Measurements from ENCODE around the gene PPP1R16B.

The PPP1R16B gene

GRCh38 chr20:38760978-38761377 is 44.5 kb upstream of the PPP1R16B start:
- Histone ChIP-seq H3K36me3 (ENCODE audit: insufficient read depth, low read length) (peaks cover 81% of the 10 kb centered on the region), H3K9ac (ENCODE audit: low read length) (no peak overlapping the region)

GRCh38 chr20:38762174-38762573 is 43.3 kb upstream of the PPP1R16B start:
- H3K9me3 ChIP-seq (ENCODE audit: low read length) = no peaks in the 10 kb centered on the region
- H3K4me1 ChIP-seq (ENCODE audit: insufficient read depth, low read length, severe bottlenecking) = no peaks in the 10 kb centered on the region
- H3K9me2 ChIP-seq (ENCODE audit: low read depth, low read length) = no peaks in the 10 kb centered on the region
- TF ChIP-seq EZH2 (IDR thresholded peaks at IDR 0.05; ENCODE audit: borderline replicate concordance, low read length) (no peak), CTCF (IDR thresholded peaks at IDR 0.05; ENCODE audit: low read length) (no peak)
- no peak overlapping the region for H2AFZ ChIP-seq (ENCODE audit: low read length)
- no peak overlapping the region for H3K9ac ChIP-seq (ENCODE audit: low read length)
- H3K79me2 ChIP-seq (ENCODE audit: insufficient read depth, low read length) = no peaks in the 10 kb centered on the region
- no peaks in the 10 kb centered on the region for H3K27me3 ChIP-seq (ENCODE audit: insufficient read depth, low read length)
- H4K20me1 ChIP-seq (ENCODE audit: insufficient read depth, low read length) = no peaks in the 10 kb centered on the region
- H3K4me2 ChIP-seq (ENCODE audit: low read length) = no peak overlapping the region
- peaks cover 79% of the 10 kb centered on the region for H3K36me3 ChIP-seq (ENCODE audit: insufficient read depth, low read length)
- H3K27ac ChIP-seq (ENCODE audit: low read depth, low read length, poor library complexity, severe bottlenecking) = no peak overlapping the region
- no peak overlapping the region for H3K4me3 ChIP-seq (ENCODE audit: low read depth, low read length, poor library complexity, severe bottlenecking)
- no peaks in the 10 kb centered on the region for H3F3A ChIP-seq (ENCODE audit: insufficient read depth, low read length)

More at GRCh38 chr20:38760978-38761377, 44.5 kb upstream of the PPP1R16B start:
- H3K27me3 ChIP-seq (ENCODE audit: insufficient read depth, low read length) = no peaks in the 10 kb centered on the region
- H3K4me3 ChIP-seq (ENCODE audit: low read depth, low read length, poor library complexity, severe bottlenecking) = no peak overlapping the region
- H3K4me1 ChIP-seq (ENCODE audit: insufficient read depth, low read length, severe bottlenecking) = no peaks in the 10 kb centered on the region
- no peaks in the 10 kb centered on the region for H4K20me1 ChIP-seq (ENCODE audit: insufficient read depth, low read length)
- no peaks in the 10 kb centered on the region for H3K9me2 ChIP-seq (ENCODE audit: low read depth, low read length)
- H3F3A ChIP-seq (ENCODE audit: insufficient read depth, low read length) = no peaks in the 10 kb centered on the region
- no peak for TF ChIP-seq EZH2 (IDR thresholded peaks at IDR 0.05; ENCODE audit: borderline replicate concordance, low read length)
- no peak for TF ChIP-seq CTCF (IDR thresholded peaks at IDR 0.05; ENCODE audit: low read length)
- no peak overlapping the region for H3K4me2 ChIP-seq (ENCODE audit: low read length)
- no peak overlapping the region for H3K27ac ChIP-seq (ENCODE audit: low read depth, low read length, poor library complexity, severe bottlenecking)
- H2AFZ ChIP-seq (ENCODE audit: low read length) = no peak overlapping the region
- no peaks in the 10 kb centered on the region for H3K9me3 ChIP-seq (ENCODE audit: low read length)
- H3K79me2 ChIP-seq (ENCODE audit: insufficient read depth, low read length) = no peaks in the 10 kb centered on the region

GRCh38 chr20:38763616-38764015 is 41.9 kb upstream of the PPP1R16B start:
- no peaks in the 10 kb centered on the region for H3K9me3 ChIP-seq (ENCODE audit: low read length)
- H3K4me2 ChIP-seq (ENCODE audit: low read length) = no peak overlapping the region
- no peaks in the 10 kb centered on the region for H3F3A ChIP-seq (ENCODE audit: insufficient read depth, low read length)
- TF ChIP-seq EZH2 (IDR thresholded peaks at IDR 0.05; ENCODE audit: borderline replicate concordance, low read length) = no peak
- TF ChIP-seq CTCF (IDR thresholded peaks at IDR 0.05; ENCODE audit: low read length) = no peak
- H3K9ac ChIP-seq (ENCODE audit: low read length) = no peak overlapping the region
- H3K79me2 ChIP-seq (ENCODE audit: insufficient read depth, low read length) = no peaks in the 10 kb centered on the region
- H4K20me1 ChIP-seq (ENCODE audit: insufficient read depth, low read length) = no peaks in the 10 kb centered on the region
- H2AFZ ChIP-seq (ENCODE audit: low read length) = no peak overlapping the region
- H3K27me3 ChIP-seq (ENCODE audit: insufficient read depth, low read length) = no peaks in the 10 kb centered on the region
- H3K4me3 ChIP-seq (ENCODE audit: low read depth, low read length, poor library complexity, severe bottlenecking) = no peak overlapping the region
- no peaks in the 10 kb centered on the region for H3K9me2 ChIP-seq (ENCODE audit: low read depth, low read length)
- no peak overlapping the region for H3K27ac ChIP-seq (ENCODE audit: low read depth, low read length, poor library complexity, severe bottlenecking)
- H3K4me1 ChIP-seq (ENCODE audit: insufficient read depth, low read length, severe bottlenecking) = no peaks in the 10 kb centered on the region
- H3K36me3 ChIP-seq (ENCODE audit: insufficient read depth, low read length) = peaks cover 84% of the 10 kb centered on the region

Measured in OCI-LY1 (cell line).